DMS53 treated with DMSO at 0.1 percent for 48 hours (cell line): ENCODE results near the gene MYO7B.

Source experiments
- DNase-seq: peaks from one replicate; lab custom pipeline; 2025; ENCODE audit not compliant: unreplicated experiment; lab: John Stamatoyannopoulos, UW

Gene MYO7B

GRCh38 chr2:127572841-127573240 lies 37.4 kb downstream of the MYO7B start:
- DNase-seq, result no peak

- no peak for DNase-seq
Observed at GRCh38 chr2:127573298-127573697, 37.8 kb downstream of the MYO7B start.

GRCh38 chr2:127573771-127574170 lies 38.3 kb downstream of the MYO7B start:
- DNase-seq, result no peak

GRCh38 chr2:127574656-127575055 lies 39.2 kb downstream of the MYO7B start:
- DNase-seq, result no peak

GRCh38 chr2:127575185-127575765 lies 39.8 kb downstream of the MYO7B start:
- no peak for DNase-seq

GRCh38 chr2:127575941-127576432 lies 40.5 kb downstream of the MYO7B start:
- no peak for DNase-seq

GRCh38 chr2:127576433-127577207 lies 41.1 kb downstream of the MYO7B start:
- DNase-seq, result no peak

- DNase-seq, result no peak
Observed at GRCh38 chr2:127577208-127577475, 41.7 kb downstream of the MYO7B start.

GRCh38 chr2:127577503-127577902 lies 42.0 kb downstream of the MYO7B start:
- no peak for DNase-seq

- DNase-seq, result no peak
Observed at GRCh38 chr2:127577973-127578372, 42.5 kb downstream of the MYO7B start.

- DNase-seq, result no peak
Observed at GRCh38 chr2:127578411-127578810, 42.9 kb downstream of the MYO7B start.

GRCh38 chr2:127579231-127579630 lies 43.7 kb downstream of the MYO7B start:
- no peak for DNase-seq

GRCh38 chr2:127580167-127581049 lies 44.9 kb downstream of the MYO7B start:
- DNase-seq, result no peak

GRCh38 chr2:127581050-127581345 lies 45.5 kb downstream of the MYO7B start:
- DNase-seq, result no peak

- DNase-seq, result no peak
Observed at GRCh38 chr2:127581516-127582490, 46.3 kb downstream of the MYO7B start.

GRCh38 chr2:127582863-127583861 lies 47.7 kb downstream of the MYO7B start:
- no peak for DNase-seq

- DNase-seq, result no peak
Observed at GRCh38 chr2:127584047-127584446, 48.6 kb downstream of the MYO7B start.

GRCh38 chr2:127584516-127585033 lies 49.1 kb downstream of the MYO7B start:
- no peak for DNase-seq

- no peak for DNase-seq
Observed at GRCh38 chr2:127585270-127585807, 49.9 kb downstream of the MYO7B start.
